ENCODE results near the gene MAP3K20. TPM values are rescaled to one million over a fixed set of nuclear protein-coding genes. Genes with fewer than 3 reads are reported as not detected.
"Not testable (repeated sequence)": the region's sequence is repeated elsewhere in the genome, so short reads cannot be mapped to it uniquely, and the experiment has no call there.

MAP3K20 gene
- total RNA-seq, 1 donor from 2014 or later, result 71.8 TPM

GRCh38 chr2:173193925-173194324 lies 118.3 kb downstream of the MAP3K20 start:
- no peak for DNase-seq (ENCODE audit: low spot score)

- no peak for DNase-seq (ENCODE audit: low spot score)
Observed at GRCh38 chr2:173195100-173195499, 119.5 kb downstream of the MAP3K20 start.

GRCh38 chr2:173196080-173196479 lies 120.4 kb downstream of the MAP3K20 start:
- no peak for DNase-seq (ENCODE audit: low spot score)

GRCh38 chr2:173196638-173197037 lies 121.0 kb downstream of the MAP3K20 start:
- DNase-seq (ENCODE audit: low spot score), result no peak

GRCh38 chr2:173198327-173198726 lies 122.7 kb downstream of the MAP3K20 start:
- DNase-seq (ENCODE audit: low spot score), result no peak

- DNase-seq (ENCODE audit: low spot score), result no peak
Observed at GRCh38 chr2:173199294-173199693, 123.6 kb downstream of the MAP3K20 start.

GRCh38 chr2:173202570-173202969 lies 126.9 kb downstream of the MAP3K20 start:
- DNase-seq (ENCODE audit: low spot score), result no peak

- no peak for DNase-seq (ENCODE audit: low spot score)
Observed at GRCh38 chr2:173204316-173204715, 128.7 kb downstream of the MAP3K20 start.

- no peak for DNase-seq (ENCODE audit: low spot score)
Observed at GRCh38 chr2:173205375-173205774, 129.7 kb downstream of the MAP3K20 start.

GRCh38 chr2:173207124-173207523 lies 131.5 kb downstream of the MAP3K20 start:
- DNase-seq (ENCODE audit: low spot score), result not testable (repeated sequence)

GRCh38 chr2:173210270-173211196 lies 134.9 kb downstream of the MAP3K20 start:
- DNase-seq (ENCODE audit: low spot score), result no peak

GRCh38 chr2:173213181-173213580 lies 137.5 kb downstream of the MAP3K20 start:
- no peak for DNase-seq (ENCODE audit: low spot score)

GRCh38 chr2:173214213-173214612 lies 138.6 kb downstream of the MAP3K20 start:
- DNase-seq (ENCODE audit: low spot score), result no peak

GRCh38 chr2:173215316-173215715 lies 139.7 kb downstream of the MAP3K20 start:
- DNase-seq (ENCODE audit: low spot score), result no peak

- no peak for DNase-seq (ENCODE audit: low spot score)
Observed at GRCh38 chr2:173216051-173216450, 140.4 kb downstream of the MAP3K20 start.

- DNase-seq (ENCODE audit: low spot score), result no peak
Observed at GRCh38 chr2:173216668-173217067, 141.0 kb downstream of the MAP3K20 start.

- DNase-seq (ENCODE audit: low spot score), result no peak
Observed at GRCh38 chr2:173217116-173217840, 141.6 kb downstream of the MAP3K20 start.

GRCh38 chr2:173218326-173219056 lies 142.8 kb downstream of the MAP3K20 start:
- no peak for DNase-seq (ENCODE audit: low spot score)

- no peak for DNase-seq (ENCODE audit: low spot score)
Observed at GRCh38 chr2:173221132-173221695, 145.6 kb downstream of the MAP3K20 start.

- DNase-seq (ENCODE audit: low spot score), result no peak
Observed at GRCh38 chr2:173221937-173222594, 146.4 kb downstream of the MAP3K20 start.

- DNase-seq (ENCODE audit: low spot score), result no peak
Observed at GRCh38 chr2:173223871-173224270, 148.2 kb downstream of the MAP3K20 start.

All from mesenteric fat pad (tissue), 1 donor.